Astrocyte (in vitro differentiated cells and primary cell): Measurements from ENCODE around the gene ARF6. TPM values are rescaled to one million over a fixed set of nuclear protein-coding genes. Genes with fewer than 3 reads are reported as not detected.
A peak's percentile ranks its signal among the peaks of the same experiment; 100 is the strongest.

Source experiments
- DNase-seq: peaks from one replicate; pipeline ENCODE4 v3.0.0-alpha.2; 2010; ENCODE audit warnings: low read depth
- FAIRE-seq: peaks from 2 replicates; lab custom pipeline; 2011; peaks lifted over from hg19 to GRCh38; lab: Jason Lieb, UNC
- H2AFZ ChIP-seq: 2 replicates; pipeline ENCODE4 v1.6.0; 2012; ENCODE audit warnings: low read depth, low read length, inconsistent platforms
- H3K27ac ChIP-seq: 2 replicates; pipeline ENCODE4 v1.5.1; 2011; ENCODE audit warnings: low read depth, low read length, inconsistent platforms
- H3K27me3 ChIP-seq: 2 replicates; pipeline ENCODE4 v1.6.0; 2011; ENCODE audit warnings: low read length, inconsistent platforms; ENCODE audit not compliant: insufficient read depth
- H3K36me3 ChIP-seq: 2 replicates; pipeline ENCODE4 v1.5.1; 2011; ENCODE audit warnings: low read length, inconsistent platforms; ENCODE audit not compliant: insufficient read depth
- H3K4me1 ChIP-seq: 2 replicates; pipeline ENCODE4 v1.5.1; 2011; ENCODE audit warnings: low read length, inconsistent platforms; ENCODE audit not compliant: insufficient read depth
- H3K4me2 ChIP-seq: 2 replicates; pipeline ENCODE4 v1.6.0; 2012; ENCODE audit warnings: low read length, inconsistent platforms
- H3K4me3 ChIP-seq: 2 replicates; pipeline ENCODE4 v1.5.1; 2011; ENCODE audit warnings: low read depth, mild to moderate bottlenecking, low read length, inconsistent platforms; ENCODE audit not compliant: insufficient read depth
- H3K79me2 ChIP-seq: 2 replicates; pipeline ENCODE4 v1.6.0; 2012; ENCODE audit warnings: mild to moderate bottlenecking, low read length, inconsistent platforms; ENCODE audit not compliant: insufficient read depth
- H3K9ac ChIP-seq: 2 replicates; pipeline ENCODE4 v1.6.0; 2012; ENCODE audit warnings: mild to moderate bottlenecking, low read length, inconsistent platforms
- H3K9me3 ChIP-seq: 2 replicates; pipeline ENCODE4 v1.5.1; 2012; ENCODE audit warnings: low read depth, mild to moderate bottlenecking, low read length, inconsistent platforms; ENCODE audit not compliant: insufficient read depth
- H4K20me1 ChIP-seq: 2 replicates; pipeline ENCODE4 v1.6.0; 2012; ENCODE audit warnings: low read length, inconsistent platforms; ENCODE audit not compliant: insufficient read depth
- H3K27ac Mint-ChIP-seq: one replicate; pipeline ENCODE4 v1.8.0; 2021; ENCODE audit warnings: mild to moderate bottlenecking, mixed read lengths; ENCODE audit not compliant: unreplicated experiment
- H3K27me3 Mint-ChIP-seq: one replicate; pipeline ENCODE4 v1.8.0; 2021; ENCODE audit warnings: low read depth, mixed read lengths; ENCODE audit not compliant: unreplicated experiment
- H3K36me3 Mint-ChIP-seq: one replicate; pipeline ENCODE4 v1.8.0; 2021; ENCODE audit warnings: low read depth, mixed read lengths; ENCODE audit not compliant: unreplicated experiment
- H3K4me1 Mint-ChIP-seq: one replicate; pipeline ENCODE4 v1.8.0; 2021; ENCODE audit warnings: low read depth, mixed read lengths; ENCODE audit not compliant: unreplicated experiment
- H3K4me3 Mint-ChIP-seq: one replicate; pipeline ENCODE4 v1.8.0; 2021; ENCODE audit warnings: mild to moderate bottlenecking, moderate library complexity, mixed read lengths; ENCODE audit not compliant: unreplicated experiment
- H3K9me3 Mint-ChIP-seq: one replicate; pipeline ENCODE4 v1.8.0; 2021; ENCODE audit warnings: mild to moderate bottlenecking, mixed read lengths; ENCODE audit not compliant: unreplicated experiment
- EZH2 ChIP-seq: IDR thresholded peaks from 2 replicates; pipeline ENCODE4 v1.6.1; 2012; ENCODE audit warnings: mild to moderate bottlenecking, low read length, inconsistent platforms; ENCODE audit not compliant: insufficient read depth
- total RNA-seq: library from RNA; stranded (reverse); gene quantifications from 2 replicates; pipeline ENCODE4 v1.2.1, GENCODE V29; 2021
- TF ChIP-seq, protein P1 (sequence below): IDR thresholded peaks from 2 replicates; pipeline ENCODE4 v1.5.1; 2011; ENCODE audit warnings: low read depth, mild to moderate bottlenecking, inconsistent platforms, low read length, moderate library complexity; ENCODE audit not compliant: insufficient read depth

The ARF6 gene
- total RNA-seq, 1 donor from 2014 or later: 53.4 TPM

DNA sequence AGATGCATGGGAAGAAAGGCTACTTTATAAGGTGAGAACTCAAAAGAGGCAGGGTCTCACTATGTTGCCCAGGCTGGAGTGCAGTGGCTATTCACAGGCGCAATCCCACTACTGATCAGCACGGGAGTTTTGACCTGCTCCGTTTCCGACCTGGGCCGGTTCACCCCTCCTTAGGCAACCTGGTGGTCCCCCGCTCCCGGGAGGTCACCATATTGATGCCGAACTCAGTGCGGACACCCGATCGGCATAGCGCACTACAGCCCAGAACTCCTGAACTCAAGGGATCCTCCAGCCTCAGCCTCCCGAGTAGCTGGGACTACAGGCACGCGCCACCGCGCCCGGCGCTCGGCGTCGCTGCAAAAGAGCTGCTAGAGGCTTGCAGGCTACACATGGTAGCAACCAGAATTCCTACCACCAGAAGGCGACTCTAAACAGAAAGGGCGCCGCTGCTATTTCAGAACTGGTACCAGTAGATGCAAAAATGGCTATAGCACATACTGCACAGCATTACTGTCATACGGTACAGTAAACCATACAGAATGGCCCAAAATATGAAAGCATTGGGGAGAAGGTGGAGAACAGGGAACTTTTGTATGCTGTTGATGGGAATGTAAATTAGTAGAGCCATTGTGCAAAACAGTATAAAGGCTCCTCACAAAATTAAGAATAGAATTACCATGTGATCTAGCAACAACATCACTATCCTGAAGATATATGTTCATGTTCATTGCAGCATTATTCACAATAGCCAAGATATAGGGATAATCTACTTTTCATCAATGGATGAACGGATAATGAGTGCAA is 39.1 kb upstream of the ARF6 start:
- H3K4me1 Mint-ChIP-seq: peaks cover 6% of the 10 kb centered on the region
- Histone ChIP-seq H3K27ac (no peak overlapping the region), H3K79me2 (peaks cover 40% of the 10 kb centered on the region), H2AFZ (peak overlapping the region; percentile 67), H3K36me3 (peaks cover 15% of the 10 kb centered on the region), H3K27me3 (no peaks in the 10 kb centered on the region), H3K4me3 (peak overlapping the region; percentile 14), H3K4me2 (peak overlapping the region; percentile 89), H3K9ac (no peak overlapping the region), H4K20me1 (no peaks in the 10 kb centered on the region), H3K4me1 (no peaks in the 10 kb centered on the region), H3K9me3 (no peaks in the 10 kb centered on the region)
- H3K9me3 Mint-ChIP-seq: no peaks in the 10 kb centered on the region
- TF ChIP-seq EZH2: no peak
- TF ChIP-seq, protein P1, sequence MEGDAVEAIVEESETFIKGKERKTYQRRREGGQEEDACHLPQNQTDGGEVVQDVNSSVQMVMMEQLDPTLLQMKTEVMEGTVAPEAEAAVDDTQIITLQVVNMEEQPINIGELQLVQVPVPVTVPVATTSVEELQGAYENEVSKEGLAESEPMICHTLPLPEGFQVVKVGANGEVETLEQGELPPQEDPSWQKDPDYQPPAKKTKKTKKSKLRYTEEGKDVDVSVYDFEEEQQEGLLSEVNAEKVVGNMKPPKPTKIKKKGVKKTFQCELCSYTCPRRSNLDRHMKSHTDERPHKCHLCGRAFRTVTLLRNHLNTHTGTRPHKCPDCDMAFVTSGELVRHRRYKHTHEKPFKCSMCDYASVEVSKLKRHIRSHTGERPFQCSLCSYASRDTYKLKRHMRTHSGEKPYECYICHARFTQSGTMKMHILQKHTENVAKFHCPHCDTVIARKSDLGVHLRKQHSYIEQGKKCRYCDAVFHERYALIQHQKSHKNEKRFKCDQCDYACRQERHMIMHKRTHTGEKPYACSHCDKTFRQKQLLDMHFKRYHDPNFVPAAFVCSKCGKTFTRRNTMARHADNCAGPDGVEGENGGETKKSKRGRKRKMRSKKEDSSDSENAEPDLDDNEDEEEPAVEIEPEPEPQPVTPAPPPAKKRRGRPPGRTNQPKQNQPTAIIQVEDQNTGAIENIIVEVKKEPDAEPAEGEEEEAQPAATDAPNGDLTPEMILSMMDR: peak; percentile 68
- no peak for FAIRE-seq
- peak overlapping the region; percentile 14 for H3K4me3 Mint-ChIP-seq
- no peaks in the 10 kb centered on the region for H3K27me3 Mint-ChIP-seq
- H3K27ac Mint-ChIP-seq: no peak overlapping the region
- peaks cover 1% of the 10 kb centered on the region for H3K36me3 Mint-ChIP-seq
- peak; percentile 64 for DNase-seq

GRCh38 chr14:49857427-49858003 is 35.4 kb upstream of the ARF6 start:
- H3K27ac ChIP-seq: no peak overlapping the region
- Mint-ChIP-seq H3K36me3 (peaks cover 1% of the 10 kb centered on the region), H3K27me3 (no peaks in the 10 kb centered on the region), H3K4me3 (peak overlapping the region; percentile 54), H3K4me1 (peaks cover 10% of the 10 kb centered on the region), H3K27ac (peak overlapping the region; percentile 62), H3K9me3 (no peaks in the 10 kb centered on the region)
- TF ChIP-seq, protein P1: no peak
- TF ChIP-seq EZH2: no peak
- FAIRE-seq (no peak), DNase-seq (no peak)
- H3K4me2 ChIP-seq: no peak overlapping the region
- no peak overlapping the region for H3K4me3 ChIP-seq
- H3K9ac ChIP-seq: no peak overlapping the region
- H3K79me2 ChIP-seq: peaks cover 3% of the 10 kb centered on the region
- no peaks in the 10 kb centered on the region for H3K36me3 ChIP-seq
- no peaks in the 10 kb centered on the region for H4K20me1 ChIP-seq
- H3K27me3 ChIP-seq: no peaks in the 10 kb centered on the region
- H3K9me3 ChIP-seq: no peaks in the 10 kb centered on the region
- H2AFZ ChIP-seq: no peak overlapping the region
- no peaks in the 10 kb centered on the region for H3K4me1 ChIP-seq
